ENCODE results near the gene GKN2.
"Not testable (repeated sequence)": the region's sequence is repeated elsewhere in the genome, so short reads cannot be mapped to it uniquely, and the experiment has no call there.

Gene GKN2

GRCh38 chr2:68918497-68918896 is 34.2 kb downstream of the GKN2 start:
- DNase-seq (ENCODE audit: low spot score), result no peak

GRCh38 chr2:68917034-68917718 is 35.5 kb downstream of the GKN2 start:
- no peak for DNase-seq (ENCODE audit: low spot score)

GRCh38 chr2:68916226-68916625 is 36.5 kb downstream of the GKN2 start:
- no peak for DNase-seq (ENCODE audit: low spot score)

GRCh38 chr2:68915393-68915792 is 37.3 kb downstream of the GKN2 start:
- DNase-seq (ENCODE audit: low spot score), result no peak

- no peak for DNase-seq (ENCODE audit: low spot score)
These were observed 39.3 kb downstream of the GKN2 start for GRCh38 chr2:68913359-68913758.

GRCh38 chr2:68912732-68913131 is 40.0 kb downstream of the GKN2 start:
- no peak for DNase-seq (ENCODE audit: low spot score)

- no peak for DNase-seq (ENCODE audit: low spot score)
These were observed 40.6 kb downstream of the GKN2 start for GRCh38 chr2:68912111-68912510.

GRCh38 chr2:68911709-68912108 is 41.0 kb downstream of the GKN2 start:
- no peak for DNase-seq (ENCODE audit: low spot score)

- no peak for DNase-seq (ENCODE audit: low spot score)
These were observed 41.4 kb downstream of the GKN2 start for GRCh38 chr2:68911246-68911645.

- peak; percentile 16 for DNase-seq (ENCODE audit: low spot score)
These were observed 42.7 kb downstream of the GKN2 start for GRCh38 chr2:68909793-68910674.

GRCh38 chr2:68908392-68908970 is 44.2 kb downstream of the GKN2 start:
- DNase-seq (ENCODE audit: low spot score), result no peak

GRCh38 chr2:68907920-68908253 is 44.8 kb downstream of the GKN2 start:
- DNase-seq (ENCODE audit: low spot score), result no peak

GRCh38 chr2:68907232-68907919 is 45.3 kb downstream of the GKN2 start:
- DNase-seq (ENCODE audit: low spot score), result no peak

- DNase-seq (ENCODE audit: low spot score), result no peak
These were observed 46.0 kb downstream of the GKN2 start for GRCh38 chr2:68906716-68907115.

GRCh38 chr2:68905116-68905515 is 47.6 kb downstream of the GKN2 start:
- no peak for DNase-seq (ENCODE audit: low spot score)

- DNase-seq (ENCODE audit: low spot score), result no peak
These were observed 51.1 kb downstream of the GKN2 start for GRCh38 chr2:68901561-68901960.

GRCh38 chr2:68901199-68901514 is 51.5 kb downstream of the GKN2 start:
- DNase-seq (ENCODE audit: low spot score), result no peak

GRCh38 chr2:68900496-68901198 is 52.0 kb downstream of the GKN2 start:
- no peak for DNase-seq (ENCODE audit: low spot score)

- DNase-seq (ENCODE audit: low spot score), result not testable (repeated sequence)
These were observed 56.7 kb downstream of the GKN2 start for GRCh38 chr2:68895981-68896380.
